Amniotic epithelial cell (primary cell): ENCODE measurements around the gene KRTAP12-4.
"Not testable (repeated sequence)": the region's sequence is repeated elsewhere in the genome, so short reads cannot be mapped to it uniquely, and the experiment has no call there.

ENCODE experiments used
- DNase-seq: peaks from one replicate; pipeline ENCODE4 v3.0.0-alpha.2; 2010; ENCODE audit warnings: low read depth

Gene KRTAP12-4

GRCh38 chr21:44610157-44610843 lies 44.2 kb downstream of the KRTAP12-4 start:
- not testable (repeated sequence) for DNase-seq

- DNase-seq = no peak
Observed at GRCh38 chr21:44609193-44609592, 45.3 kb downstream of the KRTAP12-4 start.

GRCh38 chr21:44606495-44606894 lies 48.0 kb downstream of the KRTAP12-4 start:
- no peak for DNase-seq
